NCI-H2107 (cell line): ENCODE measurements around the gene RASL11B.

Source experiments
- DNase-seq: peaks from one replicate; lab custom pipeline; 2025; lab: John Stamatoyannopoulos, UW

Gene RASL11B

GRCh38 chr4:52843351-52843750 lies 18.8 kb upstream of the RASL11B start:
- DNase-seq = no peak

DNA sequence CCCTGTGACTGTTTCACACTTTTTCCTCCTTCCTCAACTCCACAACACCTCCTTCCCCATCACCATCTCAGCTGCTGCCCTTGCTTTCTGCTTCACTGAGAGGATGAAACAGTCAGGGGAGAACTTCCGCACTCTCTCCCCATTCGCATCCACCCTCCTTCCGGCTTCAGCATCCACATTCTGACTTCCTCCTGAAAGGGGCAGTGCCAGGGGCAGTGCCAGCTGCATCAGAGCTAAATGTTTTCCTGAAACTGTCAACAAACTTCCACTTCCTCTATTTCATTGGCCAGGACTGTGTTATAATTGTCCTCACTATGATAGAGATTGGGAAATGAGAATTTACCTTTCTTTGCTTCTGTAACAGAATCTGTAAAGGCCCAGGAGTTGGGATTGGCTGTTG lies 18.2 kb upstream of the RASL11B start:
- no peak for DNase-seq

- DNase-seq = no peak
Measured at GRCh38 chr4:52844596-52844995, 17.5 kb upstream of the RASL11B start.

DNA sequence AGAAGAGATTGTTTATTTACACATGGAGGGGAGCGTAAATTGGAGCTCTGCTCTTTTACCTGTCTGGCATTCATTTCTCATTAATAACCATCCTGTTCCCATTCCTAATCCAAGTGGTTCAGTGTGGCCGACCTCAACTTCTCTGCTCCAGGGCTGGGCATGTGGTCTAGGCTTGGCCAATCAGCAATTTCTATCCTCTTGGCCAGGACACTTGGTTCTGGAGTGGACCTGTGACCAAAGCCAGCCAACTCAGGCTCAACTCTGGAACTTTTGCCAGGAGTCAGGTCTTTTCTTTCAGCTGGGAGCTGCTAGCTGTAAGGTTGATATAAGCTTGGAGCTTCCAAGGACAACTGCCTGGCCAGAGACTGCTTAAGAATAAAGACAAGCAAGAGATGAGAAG lies 15.6 kb upstream of the RASL11B start:
- DNase-seq = no peak

DNA sequence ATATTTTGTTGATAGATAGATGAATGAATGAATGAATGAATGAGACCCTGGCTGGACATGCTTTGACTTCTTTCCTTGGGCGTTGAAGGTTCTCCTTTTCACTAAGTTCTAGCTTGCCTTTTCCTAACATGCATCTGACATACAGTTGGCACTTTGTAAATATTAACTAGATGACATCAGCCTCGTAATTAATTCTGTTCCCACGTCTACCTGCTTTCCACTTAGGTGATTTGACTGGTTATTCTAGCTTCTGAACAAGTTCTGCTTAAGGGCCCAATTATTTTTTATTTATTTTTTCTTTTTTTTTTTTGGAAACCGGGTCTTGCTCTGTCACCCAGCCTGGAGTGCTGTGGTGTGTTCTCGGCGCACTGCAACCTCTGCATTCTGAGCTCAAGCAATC lies 13.9 kb upstream of the RASL11B start:
- no peak for DNase-seq

GRCh38 chr4:52850406-52851124 lies 11.6 kb upstream of the RASL11B start:
- DNase-seq = no peak

DNA sequence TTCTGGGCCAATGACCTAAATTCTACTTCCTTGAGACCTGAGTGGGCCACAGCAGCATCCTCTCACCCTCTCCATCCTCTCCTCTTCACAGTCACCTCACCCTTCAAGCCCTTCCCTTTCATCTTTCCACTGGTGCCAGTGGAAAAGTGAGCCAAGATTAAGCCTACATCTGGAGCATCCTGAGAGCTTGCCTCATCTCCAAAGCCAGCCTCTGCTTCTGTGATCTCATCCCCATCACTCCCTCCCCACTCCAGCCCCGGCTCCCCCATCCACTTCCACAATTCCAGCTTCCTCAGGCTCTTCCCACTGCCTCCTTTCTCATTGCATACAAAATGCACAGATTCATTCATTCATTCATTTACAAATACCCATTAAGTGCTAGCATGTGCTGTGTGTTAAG lies 10.1 kb upstream of the RASL11B start:
- DNase-seq = no peak

DNA sequence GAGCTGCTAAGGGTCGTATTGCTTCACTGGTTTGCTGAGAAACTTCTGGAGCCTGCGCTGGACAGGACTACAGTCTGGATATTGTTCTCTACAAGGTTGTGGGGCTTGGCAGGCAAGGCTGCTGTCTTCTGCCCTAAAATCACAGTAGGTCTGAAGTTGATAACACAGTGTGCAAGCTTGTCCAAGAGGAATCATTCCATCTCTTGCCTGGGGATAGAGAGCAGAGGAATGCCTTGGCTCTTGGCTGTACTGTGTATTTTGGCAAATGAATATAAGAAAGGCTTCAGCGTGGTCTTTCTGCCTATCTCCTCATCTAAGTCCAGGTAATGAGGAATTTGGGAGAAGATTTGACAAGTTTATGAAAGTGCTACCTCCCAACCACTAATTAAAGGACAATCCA lies 9.4 kb upstream of the RASL11B start:
- no peak for DNase-seq

GRCh38 chr4:52853351-52853750 lies 8.8 kb upstream of the RASL11B start:
- DNase-seq = no peak

GRCh38 chr4:52856801-52857200 lies 5.3 kb upstream of the RASL11B start:
- DNase-seq = no peak

DNA sequence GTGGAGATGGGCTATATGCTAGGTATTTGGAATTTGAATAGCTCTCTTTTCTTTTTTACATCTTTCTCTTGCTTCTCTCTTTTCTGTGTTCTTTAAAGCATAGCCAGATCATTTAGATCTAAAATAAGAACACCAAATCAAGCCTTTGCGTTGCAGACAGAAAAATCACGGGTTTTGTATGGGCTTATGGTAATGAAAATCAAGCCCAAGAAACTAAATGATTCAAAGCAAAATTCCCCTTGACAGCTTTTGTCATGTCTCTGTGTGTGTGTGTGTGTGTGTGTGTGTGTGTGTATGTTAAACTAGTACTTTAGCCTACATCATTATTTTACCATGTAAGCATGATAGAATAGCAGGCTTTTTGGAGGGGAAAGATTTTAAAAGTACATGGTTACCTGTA lies 1.8 kb upstream of the RASL11B start:
- DNase-seq = no peak

DNA sequence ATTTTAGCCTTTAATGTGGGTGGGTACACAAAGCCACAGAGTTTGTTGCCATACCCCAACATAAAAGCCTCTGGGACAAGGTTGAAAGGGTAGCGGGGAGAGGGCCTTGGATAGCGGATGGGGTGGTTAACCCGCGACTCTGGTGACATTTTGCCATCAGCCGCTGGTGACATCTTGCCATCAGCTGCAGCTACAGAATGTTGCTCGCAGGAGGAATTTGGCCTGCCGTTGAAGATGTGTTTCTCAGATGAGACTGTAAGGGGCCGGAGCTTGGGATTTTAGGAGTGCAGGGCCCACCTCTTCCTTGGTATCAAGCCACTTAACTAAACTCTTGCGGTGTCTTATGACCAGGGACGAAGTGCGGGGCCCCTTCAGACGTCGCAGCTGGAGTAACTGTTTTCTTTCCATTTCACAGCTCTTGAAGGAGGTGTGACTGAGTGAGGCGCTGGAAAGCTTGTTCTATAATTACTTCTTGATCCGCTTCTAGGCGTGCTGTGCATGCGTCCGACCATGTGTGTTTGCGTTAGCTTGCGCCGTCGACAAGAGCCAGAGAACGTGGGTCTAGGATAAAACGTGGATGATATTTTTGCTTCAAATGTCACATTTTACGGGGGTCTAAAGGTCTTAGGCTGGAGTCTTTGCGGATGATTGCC lies 820 bp upstream of the RASL11B start:
- DNase-seq = no peak

DNA sequence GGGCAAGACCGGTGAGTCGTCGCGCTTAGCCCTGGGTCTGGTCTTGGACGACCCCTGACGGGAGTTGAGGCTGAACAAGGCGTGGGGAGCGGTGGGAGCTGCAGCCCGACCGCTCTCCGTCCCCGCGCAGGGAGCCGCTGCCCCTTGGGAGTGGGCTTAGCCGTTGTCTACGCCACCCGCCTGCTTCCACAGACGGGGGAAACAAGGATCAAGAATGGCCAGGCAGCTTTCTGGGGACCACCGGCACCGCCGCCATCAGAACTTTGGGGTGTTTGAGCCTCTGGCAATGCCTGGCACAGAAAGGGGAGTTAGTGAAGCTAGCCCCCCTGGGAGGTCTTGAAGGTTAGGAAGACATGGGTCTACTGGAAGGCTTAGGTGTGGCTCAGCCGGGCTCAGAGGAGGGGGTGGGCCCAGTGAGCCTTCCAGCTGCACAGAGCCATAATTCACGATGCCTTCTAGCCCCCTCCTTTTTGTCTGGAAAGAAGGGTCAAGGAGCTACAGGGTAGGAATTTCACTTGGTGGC lies 583 bp downstream of the RASL11B start:
- no peak for DNase-seq

DNA sequence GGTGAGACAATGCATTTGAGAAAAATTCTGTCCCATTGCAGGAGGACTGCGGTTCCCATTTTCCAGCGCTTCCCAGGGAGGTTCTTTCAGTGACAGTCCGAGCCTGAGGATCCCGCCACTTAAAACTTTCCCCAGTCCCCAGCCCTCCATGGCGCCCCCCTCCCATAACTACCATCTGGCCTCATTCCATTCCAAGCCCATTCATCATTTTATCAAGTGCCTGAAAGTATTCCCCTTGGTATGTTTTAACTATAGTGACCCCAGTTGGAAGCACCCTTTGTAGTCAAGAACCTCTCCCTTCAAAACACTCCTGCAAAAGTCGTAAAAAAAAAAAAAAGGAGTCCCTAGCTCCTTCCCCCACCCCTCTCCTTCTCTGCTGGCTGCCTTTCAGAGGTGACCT lies 1.2 kb downstream of the RASL11B start:
- no peak for DNase-seq

DNA sequence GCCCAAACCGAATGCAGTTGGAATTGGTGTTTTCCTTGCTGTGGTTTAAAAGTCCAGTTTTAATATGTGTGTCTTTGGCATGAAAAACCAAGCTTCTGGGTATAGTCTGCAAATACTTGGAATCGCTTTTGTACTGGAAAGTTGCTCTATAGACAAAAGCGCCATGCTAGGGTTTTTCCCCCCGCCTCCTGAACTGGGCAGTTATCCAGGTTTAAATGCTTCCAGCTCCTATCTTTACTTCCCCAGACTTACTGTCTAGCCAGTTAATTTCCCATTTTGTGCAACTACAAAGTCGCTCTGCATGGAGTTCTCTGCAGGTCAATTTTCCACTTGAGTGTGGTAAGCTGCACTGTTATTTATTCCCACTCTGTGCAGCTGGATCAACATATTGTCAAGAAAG lies 2.7 kb downstream of the RASL11B start:
- peak; percentile 57 for DNase-seq

- DNase-seq = no peak
Measured at GRCh38 chr4:52865300-52865699, 3.2 kb downstream of the RASL11B start.

GRCh38 chr4:52866734-52867133 lies 4.6 kb downstream of the RASL11B start:
- DNase-seq = no peak

DNA sequence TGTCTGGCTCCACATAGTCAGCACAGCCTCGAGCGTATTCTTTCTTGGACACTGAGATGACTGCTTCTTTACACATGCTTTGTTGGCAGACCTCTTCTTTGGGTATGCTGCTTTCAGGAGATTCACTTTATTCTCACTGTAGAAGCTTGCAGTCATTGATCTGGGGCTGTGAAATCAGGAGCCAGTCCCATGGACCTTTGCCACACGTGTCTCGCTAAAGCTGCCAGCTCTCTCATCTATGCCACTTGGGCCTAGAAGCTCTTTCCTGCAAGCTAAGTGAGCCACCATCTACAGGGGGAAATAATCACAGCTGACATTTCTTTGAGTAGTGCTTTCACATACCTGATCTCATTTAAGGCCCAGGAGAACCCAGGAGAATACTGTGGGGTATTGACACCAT lies 5.0 kb downstream of the RASL11B start:
- no peak for DNase-seq

GRCh38 chr4:52868133-52868532 lies 6.0 kb downstream of the RASL11B start:
- peak; percentile 1 for DNase-seq

- DNase-seq = no peak
Measured at GRCh38 chr4:52869196-52869595, 7.1 kb downstream of the RASL11B start.

- no peak for DNase-seq
Measured at GRCh38 chr4:52869656-52870055, 7.5 kb downstream of the RASL11B start.

GRCh38 chr4:52870225-52870624 lies 8.1 kb downstream of the RASL11B start:
- DNase-seq = no peak

- no peak for DNase-seq
Measured at GRCh38 chr4:52873191-52873590, 11.1 kb downstream of the RASL11B start.

DNA sequence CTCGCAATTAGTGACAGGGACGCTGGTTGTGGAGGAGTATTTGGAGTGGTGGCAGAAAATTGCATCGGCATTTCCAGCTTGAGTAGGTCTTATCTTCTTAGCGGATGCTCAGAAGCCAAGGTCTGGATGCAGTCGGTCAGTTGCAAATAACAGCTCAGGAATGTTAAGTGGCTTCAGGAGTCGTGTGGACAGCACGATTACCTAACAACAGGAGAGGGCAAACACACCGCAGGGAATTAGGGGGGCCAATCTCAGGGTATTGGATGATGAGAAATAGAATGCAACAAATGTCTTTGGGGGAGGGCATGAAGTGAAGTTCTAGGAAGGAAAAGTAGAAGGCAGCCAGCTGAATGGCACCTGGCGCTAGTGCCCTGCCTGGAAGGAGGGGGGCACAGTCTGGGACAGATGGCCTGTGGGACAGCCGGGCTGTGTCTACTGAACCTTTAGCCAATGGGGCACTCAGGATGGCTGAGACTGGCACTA lies 11.8 kb downstream of the RASL11B start:
- no peak for DNase-seq
